Measurements from ENCODE around the gene LGALSL. TPM values are rescaled to one million over a fixed set of nuclear protein-coding genes. Genes with fewer than 3 reads are reported as not detected.

LGALSL gene
- total and polyA plus RNA-seq, 2 of the 13 experiments (the other 11 are each of a cell fraction or from before 2014, with no cell fraction given): 15.4 to 20.0 TPM

DNA sequence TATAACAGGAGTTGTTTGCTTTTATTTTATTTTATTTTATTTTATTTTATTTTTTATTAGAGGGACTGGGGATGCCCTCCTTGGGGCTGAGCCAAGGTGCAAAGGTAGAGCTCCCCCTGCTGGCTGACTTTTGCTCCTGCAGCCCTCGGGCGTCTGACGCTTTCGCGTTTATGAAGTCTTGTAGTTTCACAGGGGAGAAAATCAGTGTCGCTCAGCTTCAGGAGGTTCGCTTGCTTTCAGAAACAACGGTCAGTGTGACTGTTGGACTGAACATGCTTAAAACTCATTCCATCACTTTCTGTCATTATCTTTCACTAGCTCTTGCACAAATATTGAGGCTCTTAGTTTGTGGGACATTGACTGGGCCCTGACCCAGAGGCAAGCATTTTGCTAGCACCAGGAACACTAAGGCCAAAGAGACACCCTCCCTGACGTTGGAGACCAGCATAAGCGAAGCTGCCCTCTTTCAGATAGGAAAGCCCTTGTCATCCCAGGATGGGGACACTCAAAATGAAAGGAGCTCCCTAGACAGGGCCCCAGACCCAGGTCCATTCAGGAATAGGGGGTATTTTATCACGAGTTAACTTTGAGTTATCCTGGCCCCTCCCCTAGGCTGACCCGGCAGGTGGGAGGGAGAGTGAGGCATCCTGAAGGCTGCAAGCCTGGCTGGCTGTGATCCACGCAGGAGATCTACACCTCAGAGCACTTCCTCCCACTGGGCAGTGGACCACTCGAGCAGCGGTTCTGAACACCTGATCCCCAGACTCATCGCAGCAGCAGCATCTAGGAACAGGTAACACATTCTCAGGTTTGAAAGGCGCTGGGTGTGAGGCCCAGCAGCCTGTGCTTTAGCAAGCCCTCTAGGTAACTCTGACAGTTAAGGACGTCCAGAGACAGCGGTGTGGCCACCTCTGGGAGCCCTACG lies 34.4 kb downstream of the LGALSL start (continued):
- TF ChIP-seq, protein P1, sequence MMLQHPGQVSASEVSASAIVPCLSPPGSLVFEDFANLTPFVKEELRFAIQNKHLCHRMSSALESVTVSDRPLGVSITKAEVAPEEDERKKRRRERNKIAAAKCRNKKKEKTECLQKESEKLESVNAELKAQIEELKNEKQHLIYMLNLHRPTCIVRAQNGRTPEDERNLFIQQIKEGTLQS (CRISPR knock-in tag; IDR thresholded peaks at IDR 0.05): no peak
- 0 out of 2 replicates have a peak, but pooled peaks have one; percentile 20 for TF ChIP-seq ERF (CRISPR knock-in tag; IDR thresholded peaks at IDR 0.05)
- TF ChIP-seq, protein P2, sequence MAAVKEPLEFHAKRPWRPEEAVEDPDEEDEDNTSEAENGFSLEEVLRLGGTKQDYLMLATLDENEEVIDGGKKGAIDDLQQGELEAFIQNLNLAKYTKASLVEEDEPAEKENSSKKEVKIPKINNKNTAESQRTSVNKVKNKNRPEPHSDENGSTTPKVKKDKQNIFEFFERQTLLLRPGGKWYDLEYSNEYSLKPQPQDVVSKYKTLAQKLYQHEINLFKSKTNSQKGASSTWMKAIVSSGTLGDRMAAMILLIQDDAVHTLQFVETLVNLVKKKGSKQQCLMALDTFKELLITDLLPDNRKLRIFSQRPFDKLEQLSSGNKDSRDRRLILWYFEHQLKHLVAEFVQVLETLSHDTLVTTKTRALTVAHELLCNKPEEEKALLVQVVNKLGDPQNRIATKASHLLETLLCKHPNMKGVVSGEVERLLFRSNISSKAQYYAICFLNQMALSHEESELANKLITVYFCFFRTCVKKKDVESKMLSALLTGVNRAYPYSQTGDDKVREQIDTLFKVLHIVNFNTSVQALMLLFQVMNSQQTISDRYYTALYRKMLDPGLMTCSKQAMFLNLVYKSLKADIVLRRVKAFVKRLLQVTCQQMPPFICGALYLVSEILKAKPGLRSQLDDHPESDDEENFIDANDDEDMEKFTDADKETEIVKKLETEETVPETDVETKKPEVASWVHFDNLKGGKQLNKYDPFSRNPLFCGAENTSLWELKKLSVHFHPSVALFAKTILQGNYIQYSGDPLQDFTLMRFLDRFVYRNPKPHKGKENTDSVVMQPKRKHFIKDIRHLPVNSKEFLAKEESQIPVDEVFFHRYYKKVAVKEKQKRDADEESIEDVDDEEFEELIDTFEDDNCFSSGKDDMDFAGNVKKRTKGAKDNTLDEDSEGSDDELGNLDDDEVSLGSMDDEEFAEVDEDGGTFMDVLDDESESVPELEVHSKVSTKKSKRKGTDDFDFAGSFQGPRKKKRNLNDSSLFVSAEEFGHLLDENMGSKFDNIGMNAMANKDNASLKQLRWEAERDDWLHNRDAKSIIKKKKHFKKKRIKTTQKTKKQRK (IDR thresholded peaks at IDR 0.05; ENCODE audit: low read length): no peak
- no peak for TF ChIP-seq RFX5 (IDR thresholded peaks at IDR 0.05; ENCODE audit: low read depth, low read length)
- TF ChIP-seq FOSL1 (CRISPR knock-in tag; IDR thresholded peaks at IDR 0.05; ENCODE audit: borderline replicate concordance): no peak
- TF ChIP-seq ZNF484 (CRISPR knock-in tag; IDR thresholded peaks at IDR 0.05; ENCODE audit: borderline replicate concordance, low read depth): no peak
- no peak for TF ChIP-seq TBX3 (IDR thresholded peaks at IDR 0.05; ENCODE audit: borderline replicate concordance)
- TF ChIP-seq ZNF766 (CRISPR knock-in tag; IDR thresholded peaks at IDR 0.05; ENCODE audit: borderline replicate concordance): no peak
- no peak for TF ChIP-seq SYNCRIP (IDR thresholded peaks at IDR 0.05; ENCODE audit: insufficient read depth, low read depth, low read length)
- TF ChIP-seq ZNF616 (CRISPR knock-in tag; IDR thresholded peaks at IDR 0.05; ENCODE audit: low read depth): no peak
- TF ChIP-seq, protein P3, sequence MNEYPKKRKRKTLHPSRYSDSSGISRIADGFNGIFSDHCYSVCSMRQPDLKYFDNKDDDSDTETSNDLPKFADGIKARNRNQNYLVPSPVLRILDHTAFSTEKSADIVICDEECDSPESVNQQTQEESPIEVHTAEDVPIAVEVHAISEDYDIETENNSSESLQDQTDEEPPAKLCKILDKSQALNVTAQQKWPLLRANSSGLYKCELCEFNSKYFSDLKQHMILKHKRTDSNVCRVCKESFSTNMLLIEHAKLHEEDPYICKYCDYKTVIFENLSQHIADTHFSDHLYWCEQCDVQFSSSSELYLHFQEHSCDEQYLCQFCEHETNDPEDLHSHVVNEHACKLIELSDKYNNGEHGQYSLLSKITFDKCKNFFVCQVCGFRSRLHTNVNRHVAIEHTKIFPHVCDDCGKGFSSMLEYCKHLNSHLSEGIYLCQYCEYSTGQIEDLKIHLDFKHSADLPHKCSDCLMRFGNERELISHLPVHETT (CRISPR knock-in tag; conservative IDR thresholded peaks at IDR 0.05): no peak
- TF ChIP-seq, protein P4, sequence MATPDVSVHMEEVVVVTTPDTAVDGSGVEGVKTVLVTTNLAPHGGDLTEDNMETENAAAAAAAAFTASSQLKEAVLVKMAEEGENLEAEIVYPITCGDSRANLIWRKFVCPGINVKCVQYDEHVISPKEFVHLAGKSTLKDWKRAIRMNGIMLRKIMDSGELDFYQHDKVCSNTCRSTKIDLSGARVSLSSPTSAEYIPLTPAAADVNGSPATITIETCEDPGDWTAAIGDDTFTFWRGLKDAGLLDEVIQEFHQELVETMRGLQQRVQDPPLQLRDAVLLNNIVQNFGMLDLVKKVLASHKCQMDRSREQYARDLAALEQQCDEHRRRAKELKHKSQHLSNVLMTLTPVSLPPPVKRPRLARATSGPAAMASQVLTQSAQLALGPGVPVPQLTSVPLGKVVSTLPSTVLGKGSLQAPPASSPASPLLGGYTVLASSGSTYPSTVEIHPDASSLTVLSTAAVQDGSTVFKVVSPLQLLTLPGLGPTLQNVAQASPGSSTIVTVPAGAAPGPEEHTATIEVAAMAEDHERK (CRISPR knock-in tag; IDR thresholded peaks at IDR 0.05; ENCODE audit: low read depth): no peak
- TF ChIP-seq ZNF335 (CRISPR knock-in tag; IDR thresholded peaks at IDR 0.05): no peak
- TF ChIP-seq, protein P5, sequence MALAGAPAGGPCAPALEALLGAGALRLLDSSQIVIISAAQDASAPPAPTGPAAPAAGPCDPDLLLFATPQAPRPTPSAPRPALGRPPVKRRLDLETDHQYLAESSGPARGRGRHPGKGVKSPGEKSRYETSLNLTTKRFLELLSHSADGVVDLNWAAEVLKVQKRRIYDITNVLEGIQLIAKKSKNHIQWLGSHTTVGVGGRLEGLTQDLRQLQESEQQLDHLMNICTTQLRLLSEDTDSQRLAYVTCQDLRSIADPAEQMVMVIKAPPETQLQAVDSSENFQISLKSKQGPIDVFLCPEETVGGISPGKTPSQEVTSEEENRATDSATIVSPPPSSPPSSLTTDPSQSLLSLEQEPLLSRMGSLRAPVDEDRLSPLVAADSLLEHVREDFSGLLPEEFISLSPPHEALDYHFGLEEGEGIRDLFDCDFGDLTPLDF (CRISPR knock-in tag; IDR thresholded peaks at IDR 0.05): no peak
- no peak for TF ChIP-seq GABPB1 (CRISPR knock-in tag; IDR thresholded peaks at IDR 0.05)
- TF ChIP-seq ZNF782 (CRISPR knock-in tag; IDR thresholded peaks at IDR 0.05; ENCODE audit: borderline replicate concordance): no peak
- no peak for TF ChIP-seq RFXAP (CRISPR knock-in tag; IDR thresholded peaks at IDR 0.05; ENCODE audit: borderline replicate concordance)
- TF ChIP-seq ONECUT2 (CRISPR knock-in tag; IDR thresholded peaks at IDR 0.05): no peak
- no peak for TF ChIP-seq EP300 (IDR thresholded peaks at IDR 0.05; ENCODE audit: low read depth in 2 of 2, low read length in 2 of 2)
- no peak for TF ChIP-seq EP300 (CRISPR knock-in tag; IDR thresholded peaks at IDR 0.05; ENCODE audit: borderline replicate concordance)
